Thyroid gland (tissue), 4 donors: ENCODE measurements around the gene WNK3.

Source experiments
- CTCF ChIP-seq, 6 experiments: fragments of 200-600 bp in 3 of 6; fragments of 450-650 bp in 3 of 6; sonication (generic) in 3 of 6; IDR thresholded peaks; one replicate each; pipeline ENCODE4 v1.5.1; 2016 to 2019; ENCODE audit warnings: antibody characterized with exemption in 6 of 6, mild to moderate bottlenecking in 2 of 6, inconsistent platforms in 1 of 6, moderate library complexity in 1 of 6
- POLR2A ChIP-seq, 2 donors: fragments of 450-650 bp; IDR thresholded peaks; one replicate each; pipeline ENCODE4 v1.6.1; 2017; ENCODE audit warnings: antibody characterized with exemption in 2 of 2, mild to moderate bottlenecking in 2 of 2, moderate library complexity in 1 of 2

DNA sequence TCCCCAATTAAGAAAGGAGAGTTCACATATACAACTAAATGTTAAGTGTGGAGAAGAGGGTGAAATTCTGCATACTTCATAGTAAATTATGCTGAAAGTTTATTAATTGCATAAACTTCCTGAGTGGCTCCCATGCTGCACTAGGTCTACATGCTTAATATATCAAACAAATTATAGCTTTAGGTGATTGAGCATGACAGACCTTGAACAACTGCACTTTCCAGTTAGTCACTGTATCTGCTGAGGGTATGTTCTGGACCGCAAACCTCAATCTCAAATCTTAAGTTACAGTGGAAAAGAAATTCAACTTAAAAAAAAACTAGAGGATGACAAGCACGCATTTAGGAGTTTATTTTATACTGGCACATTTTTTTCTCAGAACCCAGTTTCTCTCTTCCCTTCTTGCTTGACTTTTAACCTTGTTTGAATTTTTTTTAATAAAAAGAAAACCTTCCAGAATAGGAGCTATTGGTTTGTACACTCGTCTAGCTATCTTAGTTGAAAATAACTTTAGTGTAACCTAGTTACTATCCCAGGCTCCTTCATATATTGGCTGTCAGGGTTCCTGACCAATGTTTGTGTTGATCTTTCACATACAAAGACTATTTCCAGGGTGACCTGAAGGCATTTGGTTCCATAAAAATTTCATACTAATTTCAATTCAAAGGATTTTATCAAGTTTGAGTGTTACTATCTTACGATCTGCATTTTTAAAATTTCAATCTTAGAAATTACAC lies 164.6 kb downstream of the WNK3 start:
- TF ChIP-seq CTCF (IDR thresholded peaks at IDR 0.05) (no peak), POLR2A (IDR thresholded peaks at IDR 0.05) (no peak)
